Activated CD4-positive, alpha-beta T cell treated with anti-CD3 and anti-CD28 coated beads, Interleukin-2, amount 50 U/mL, for 16 hours (primary cell): ENCODE results near the gene OR8G5.
A peak's percentile ranks its signal among the peaks of the same experiment; 100 is the strongest.
"Not testable (repeated sequence)": the region's sequence is repeated elsewhere in the genome, so short reads cannot be mapped to it uniquely, and the experiment has no call there.

ENCODE experiments used
- DNase-seq: peaks from one replicate; pipeline ENCODE4 v3.0.0-alpha.2; 2020

Gene OR8G5

GRCh38 chr11:124256076-124256475, at the start of gene OR8G5:
TSS of gene OR8G5 (plus strand) at chr11:124256376. CDS start at chr11:124264932, 8,556 bp downstream.
- no peak for DNase-seq

- DNase-seq, result no peak
These were observed 48.9 kb upstream of the OR8G5 start for GRCh38 chr11:124207102-124207792.

GRCh38 chr11:124209824-124210357, 46.3 kb upstream of the OR8G5 start:
- DNase-seq, result no peak

GRCh38 chr11:124210421-124210820, 45.8 kb upstream of the OR8G5 start:
- DNase-seq, result no peak

- no peak for DNase-seq
These were observed 44.9 kb upstream of the OR8G5 start for GRCh38 chr11:124211321-124211720.

GRCh38 chr11:124214027-124214426, 42.1 kb upstream of the OR8G5 start:
- no peak for DNase-seq

GRCh38 chr11:124219126-124219525, 37.0 kb upstream of the OR8G5 start:
- no peak for DNase-seq

GRCh38 chr11:124222407-124222806, 33.8 kb upstream of the OR8G5 start:
- no peak for DNase-seq

GRCh38 chr11:124224618-124225423, 31.4 kb upstream of the OR8G5 start:
- not testable (repeated sequence) for DNase-seq

- no peak for DNase-seq
These were observed 30.7 kb upstream of the OR8G5 start for GRCh38 chr11:124225471-124225870.

- DNase-seq, result no peak
These were observed 22.8 kb upstream of the OR8G5 start for GRCh38 chr11:124233376-124233775.

GRCh38 chr11:124238512-124238911, 17.7 kb upstream of the OR8G5 start:
- no peak for DNase-seq

- DNase-seq, result no peak
These were observed 15.4 kb upstream of the OR8G5 start, which contains the start of gene OR8G1 for GRCh38 chr11:124240621-124241397. TSS of gene OR8G1 (plus strand) at chr11:124241095. CDS start at chr11:124249676, 8,581 bp downstream.

- DNase-seq, result not testable (repeated sequence)
These were observed 6.3 kb upstream of the OR8G5 start for GRCh38 chr11:124249869-124250268.

GRCh38 chr11:124265041-124265440, 8.9 kb downstream of the OR8G5 start:
- not testable (repeated sequence) for DNase-seq

GRCh38 chr11:124270886-124271285, 14.7 kb downstream of the OR8G5 start:
- not testable (repeated sequence) for DNase-seq

GRCh38 chr11:124274000-124274399, 17.8 kb downstream of the OR8G5 start:
- DNase-seq, result no peak

- DNase-seq, result peak; percentile 42
These were observed 19.9 kb downstream of the OR8G5 start for GRCh38 chr11:124276081-124276480.

- DNase-seq, result no peak
These were observed 21.0 kb downstream of the OR8G5 start for GRCh38 chr11:124277207-124277606.

- DNase-seq, result no peak
These were observed 21.6 kb downstream of the OR8G5 start for GRCh38 chr11:124277804-124278203.

- DNase-seq, result no peak
These were observed 22.1 kb downstream of the OR8G5 start for GRCh38 chr11:124278261-124278660.

GRCh38 chr11:124285610-124286344, 29.6 kb downstream of the OR8G5 start:
- DNase-seq, result no peak
